ENCODE results near the gene CT47C1.

DNA sequence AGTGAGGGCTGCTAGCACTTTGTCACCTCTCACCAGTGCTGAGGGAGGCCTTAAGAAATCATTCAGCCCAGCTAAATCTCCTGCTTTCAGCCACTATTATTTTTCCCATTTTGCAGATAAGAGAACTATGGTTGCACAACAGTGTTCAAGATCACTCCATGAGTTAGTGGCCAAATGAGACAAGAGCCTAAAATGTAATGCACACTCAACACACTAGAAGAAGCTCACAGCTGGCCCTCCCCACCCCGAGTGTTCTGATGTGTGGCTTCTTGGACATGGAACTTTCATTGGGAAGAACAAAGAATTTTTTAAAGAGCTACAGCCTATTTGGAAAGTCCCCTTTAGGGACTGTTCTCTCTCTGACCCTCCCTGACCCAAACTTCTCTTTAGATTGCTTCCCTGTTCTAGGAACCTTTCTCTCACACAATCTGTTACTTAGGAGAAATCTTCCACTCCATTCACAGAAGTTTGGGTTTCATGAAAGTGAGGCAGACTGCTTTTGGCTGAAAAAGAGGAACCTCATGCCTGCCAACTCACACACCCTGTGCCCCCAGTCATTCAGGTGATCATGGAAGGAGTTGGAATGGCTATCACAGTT is 44.0 kb upstream of the CT47C1 start:
- TF ChIP-seq, protein P1, sequence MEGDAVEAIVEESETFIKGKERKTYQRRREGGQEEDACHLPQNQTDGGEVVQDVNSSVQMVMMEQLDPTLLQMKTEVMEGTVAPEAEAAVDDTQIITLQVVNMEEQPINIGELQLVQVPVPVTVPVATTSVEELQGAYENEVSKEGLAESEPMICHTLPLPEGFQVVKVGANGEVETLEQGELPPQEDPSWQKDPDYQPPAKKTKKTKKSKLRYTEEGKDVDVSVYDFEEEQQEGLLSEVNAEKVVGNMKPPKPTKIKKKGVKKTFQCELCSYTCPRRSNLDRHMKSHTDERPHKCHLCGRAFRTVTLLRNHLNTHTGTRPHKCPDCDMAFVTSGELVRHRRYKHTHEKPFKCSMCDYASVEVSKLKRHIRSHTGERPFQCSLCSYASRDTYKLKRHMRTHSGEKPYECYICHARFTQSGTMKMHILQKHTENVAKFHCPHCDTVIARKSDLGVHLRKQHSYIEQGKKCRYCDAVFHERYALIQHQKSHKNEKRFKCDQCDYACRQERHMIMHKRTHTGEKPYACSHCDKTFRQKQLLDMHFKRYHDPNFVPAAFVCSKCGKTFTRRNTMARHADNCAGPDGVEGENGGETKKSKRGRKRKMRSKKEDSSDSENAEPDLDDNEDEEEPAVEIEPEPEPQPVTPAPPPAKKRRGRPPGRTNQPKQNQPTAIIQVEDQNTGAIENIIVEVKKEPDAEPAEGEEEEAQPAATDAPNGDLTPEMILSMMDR (conservative IDR thresholded peaks at IDR 0.05 in 1 of 2, IDR thresholded peaks at IDR 0.05 in 1 of 2; ENCODE audit: extremely low read depth in 1 of 2, insufficient read depth in 1 of 2, low read depth in 1 of 2, low read length in 2 of 2) = no peak
- TF ChIP-seq EZH2 (IDR thresholded peaks at IDR 0.05; ENCODE audit: borderline replicate concordance, low read length) = no peak

Measured in mammary epithelial cell (primary cell).